Lung (tissue), 12 donors: ENCODE measurements around the gene CSK. TPM values are rescaled to one million over a fixed set of nuclear protein-coding genes. Genes with fewer than 3 reads are reported as not detected.

Source experiments
- ATAC-seq: fragments of 200-7000 bp; cut with Tn5 transposase; one replicate; pipeline ENCODE4 v1.9.1; 2020; ENCODE audit warnings: moderate number of reproducible peaks; ENCODE audit not compliant: insufficient read depth, low FRiP score
- DNase-seq, 3 donors: peaks; one replicate each; pipeline ENCODE4 v3.0.0-alpha.2; 2013 to 2017
- H3K27ac ChIP-seq, 2 donors: one replicate each; pipeline ENCODE4 v1.5.1; 2013; ENCODE audit warnings: mild to moderate bottlenecking in 2 of 2, moderate library complexity in 2 of 2, control low read depth in 1 of 2, inconsistent platforms in 1 of 2, low read depth in 1 of 2, low read length in 1 of 2
- H3K27me3 ChIP-seq, 3 donors: one replicate each; pipeline ENCODE4 v1.5.1; 2013; ENCODE audit warnings: low read length in 2 of 3; ENCODE audit not compliant: control insufficient read depth in 3 of 3, insufficient read depth in 3 of 3
- H3K36me3 ChIP-seq, 4 donors: one replicate each; pipeline ENCODE4 v1.5.1; 2013; ENCODE audit warnings: low read length in 4 of 4, mild to moderate bottlenecking in 1 of 4, moderate library complexity in 1 of 4; ENCODE audit not compliant: control insufficient read depth in 4 of 4, insufficient read depth in 4 of 4
- H3K4me1 ChIP-seq, 5 donors: one replicate each; pipeline ENCODE4 v1.5.1; 2013; ENCODE audit warnings: low read length in 5 of 5, mild to moderate bottlenecking in 2 of 5, moderate library complexity in 1 of 5; ENCODE audit not compliant: control insufficient read depth in 5 of 5, insufficient read depth in 5 of 5
- H3K4me3 ChIP-seq: one replicate; pipeline ENCODE4 v1.5.1; 2013; ENCODE audit warnings: mild to moderate bottlenecking, control low read depth, moderate library complexity
- H3K9ac ChIP-seq, 2 donors: one replicate each; pipeline ENCODE4 v1.5.1; 2013; ENCODE audit warnings: low read length in 2 of 2, control low read depth in 1 of 2; ENCODE audit not compliant: insufficient read depth in 1 of 2
- H3K9me3 ChIP-seq, 4 donors: one replicate each; pipeline ENCODE4 v1.5.1; 2013; ENCODE audit warnings: low read length in 3 of 4, mild to moderate bottlenecking in 1 of 4, moderate library complexity in 1 of 4; ENCODE audit not compliant: control insufficient read depth in 4 of 4, insufficient read depth in 3 of 4
- WGBS, 2 donors: extraction: QIAGEN DNeasy Blood & Tissue Kit; methylation state at CpG; one replicate each; pipeline ENCODE4 v1.1.7; 2013; 5-methylcytosine and 5-hydroxymethylcytosine counted together
- polyA plus RNA-seq, 2 donors: library from polyadenylated mRNA; stranded (reverse); fragments of 200-250 nt; gene quantifications; one replicate each; pipeline ENCODE4 v1.2.1, GENCODE V29; 2013
- total RNA-seq, 2 donors: library from RNA; depleted of rRNA in 1 of 2; stranded (reverse); fragments of >200 nt in 1 of 2; gene quantifications; one replicate each; pipeline ENCODE4 v1.2.1, GENCODE V29; 2014 to 2021
- TF ChIP-seq, protein P1 (sequence below): IDR thresholded peaks from 2 replicates; pipeline ENCODE4 v1.5.1; 2012; ENCODE audit warnings: mild to moderate bottlenecking; ENCODE audit errors: control extremely low read depth, extremely low read depth
- donor health status: control.
- donor health status: control.
- donor health status: Bipolar disorder and iron deficiency.
- donor health status: healthy.
- donor health status: DM: yes; HTN: yes; CAD: no.

CSK gene
- total and polyA plus RNA-seq, 4 donors = 39.7 to 99.1 (median 61.9) TPM

DNA sequence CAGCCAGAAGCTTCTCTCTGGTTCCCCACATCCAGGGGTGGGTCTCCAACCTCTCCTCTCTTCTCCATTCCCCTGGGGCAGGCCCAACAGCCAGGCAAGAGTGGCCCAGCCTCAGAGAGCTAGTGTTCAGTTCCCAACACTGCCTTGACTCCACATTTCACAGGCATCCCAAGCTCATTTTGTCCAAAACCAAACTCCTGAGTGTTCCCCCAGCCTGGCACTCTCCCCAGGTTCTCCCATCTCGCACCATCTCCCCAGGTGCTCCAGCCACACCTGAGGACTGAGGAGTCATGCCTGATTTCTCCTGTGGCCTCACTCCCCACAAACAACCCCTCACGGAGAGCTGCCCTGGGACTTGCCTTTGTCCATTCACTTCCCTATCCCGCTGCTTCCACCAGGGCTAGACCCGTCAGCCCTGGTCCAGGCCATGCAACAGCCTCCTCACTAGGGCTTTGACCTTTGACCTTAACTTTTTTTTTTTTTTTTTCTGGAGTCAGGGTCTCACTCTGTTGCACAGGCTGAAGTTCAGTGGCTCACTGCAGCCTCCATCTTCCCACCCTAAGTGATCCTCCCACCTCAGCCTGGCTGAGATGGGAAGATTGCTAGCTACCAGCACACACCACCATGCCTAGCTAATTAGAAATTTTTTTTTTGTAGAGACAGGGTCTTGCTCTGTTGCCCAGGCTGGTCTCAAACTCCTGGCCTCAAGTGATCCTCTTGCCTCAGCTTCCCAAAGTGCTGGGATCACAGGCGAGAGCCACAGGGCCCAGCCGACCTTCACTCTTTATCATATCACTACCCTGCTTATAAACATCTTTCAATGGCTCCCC, 3.9 kb upstream of the CSK start:
- no peaks in the 10 kb centered on the region for H3K9me3 ChIP-seq
- no peaks in the 10 kb centered on the region for H3K27me3 ChIP-seq
- DNase-seq (no peak), ATAC-seq (no peak)
- H3K27ac ChIP-seq = peak overlapping the region in 1 of 2 donors; percentile 83
- H3K36me3 ChIP-seq = no peaks in the 10 kb centered on the region
- H3K9ac ChIP-seq = no peak overlapping the region
- 52 to 78% methylated on average over 6 of the region's 6 CpGs for WGBS, 2 donors
- TF ChIP-seq, protein P1, sequence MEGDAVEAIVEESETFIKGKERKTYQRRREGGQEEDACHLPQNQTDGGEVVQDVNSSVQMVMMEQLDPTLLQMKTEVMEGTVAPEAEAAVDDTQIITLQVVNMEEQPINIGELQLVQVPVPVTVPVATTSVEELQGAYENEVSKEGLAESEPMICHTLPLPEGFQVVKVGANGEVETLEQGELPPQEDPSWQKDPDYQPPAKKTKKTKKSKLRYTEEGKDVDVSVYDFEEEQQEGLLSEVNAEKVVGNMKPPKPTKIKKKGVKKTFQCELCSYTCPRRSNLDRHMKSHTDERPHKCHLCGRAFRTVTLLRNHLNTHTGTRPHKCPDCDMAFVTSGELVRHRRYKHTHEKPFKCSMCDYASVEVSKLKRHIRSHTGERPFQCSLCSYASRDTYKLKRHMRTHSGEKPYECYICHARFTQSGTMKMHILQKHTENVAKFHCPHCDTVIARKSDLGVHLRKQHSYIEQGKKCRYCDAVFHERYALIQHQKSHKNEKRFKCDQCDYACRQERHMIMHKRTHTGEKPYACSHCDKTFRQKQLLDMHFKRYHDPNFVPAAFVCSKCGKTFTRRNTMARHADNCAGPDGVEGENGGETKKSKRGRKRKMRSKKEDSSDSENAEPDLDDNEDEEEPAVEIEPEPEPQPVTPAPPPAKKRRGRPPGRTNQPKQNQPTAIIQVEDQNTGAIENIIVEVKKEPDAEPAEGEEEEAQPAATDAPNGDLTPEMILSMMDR = no peak
- H3K4me3 ChIP-seq = no peak overlapping the region
- H3K4me1 ChIP-seq = peaks cover 0 to 33% (median 14%) of the 10 kb centered on the region in 5 donors

DNA sequence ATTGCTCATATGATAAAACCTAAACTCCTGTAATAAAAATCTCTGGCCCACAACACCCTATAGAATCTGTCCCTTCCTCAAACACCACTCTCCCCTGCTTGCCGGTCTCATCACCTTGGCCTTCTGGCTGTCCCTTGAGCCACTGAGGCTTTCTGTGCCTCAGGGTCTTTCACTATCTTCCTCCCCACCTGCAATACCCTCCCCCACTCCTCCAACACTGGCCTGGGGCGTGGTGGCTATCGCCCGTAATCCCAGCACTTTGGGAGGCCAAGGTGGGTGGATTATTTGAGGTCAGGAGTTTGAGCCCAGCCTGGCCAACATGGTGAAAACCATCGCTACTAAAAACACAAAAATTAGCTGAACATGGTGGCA, 3.3 kb upstream of the CSK start:
- H3K4me3 ChIP-seq = no peak overlapping the region
- H3K27me3 ChIP-seq = no peaks in the 10 kb centered on the region
- TF ChIP-seq, protein P1 = no peak
- H3K9ac ChIP-seq = no peak overlapping the region
- ATAC-seq (no peak), DNase-seq (no peak)
- WGBS, 2 donors = 92% methylated on average over 5 of the region's 5 CpGs
- H3K9me3 ChIP-seq = no peaks in the 10 kb centered on the region
- H3K27ac ChIP-seq = no peak overlapping the region
- no peaks in the 10 kb centered on the region for H3K36me3 ChIP-seq
- peaks cover 5 to 39% (median 14%) of the 10 kb centered on the region in 5 donors for H3K4me1 ChIP-seq

GRCh38 chr15:74779162-74779648, 2.7 kb upstream of the CSK start:
- Histone ChIP-seq H3K9me3 (no peaks in the 10 kb centered on the region), H3K9ac (no peak overlapping the region), H3K27me3 (no peaks in the 10 kb centered on the region), H3K4me1 (peaks cover 11 to 45% (median 14%) of the 10 kb centered on the region in 5 donors), H3K4me3 (no peak overlapping the region), H3K36me3 (no peaks in the 10 kb centered on the region), H3K27ac (no peak overlapping the region)
- no peak for DNase-seq
- WGBS, 2 donors = 52 to 75% methylated on average over 7 of the region's 7 CpGs
- no peak for ATAC-seq
- TF ChIP-seq, protein P1 = no peak
